OCI-LY7 (cell line): Measurements from ENCODE around the gene RAB31. TPM values are rescaled to one million over a fixed set of nuclear protein-coding genes. Genes with fewer than 3 reads are reported as not detected.

Experiments
- BruUV-seq: library from RNA; stranded (reverse); fragments of 400-500 nt; replicated peaks from 2 replicates; lab custom pipeline; 2021; lab: Mats Ljungman, UMichigan
- CTCF ChIA-PET: fragments of 300-600 bp; sonication (Branson Sonifier 250); formaldehyde crosslinking; loops from one replicate; lab custom pipeline; 2022; ENCODE audit warnings: antibody characterized with exemption; ENCODE audit not compliant: unreplicated experiment; lab: Charles Lee
- POLR2A ChIA-PET: fragments of 300-600 bp; sonication (Branson Sonifier 250); formaldehyde crosslinking; loops from one replicate; lab custom pipeline; 2022; ENCODE audit warnings: antibody characterized with exemption; lab: Charles Lee
- DNase-seq: peaks from one replicate; pipeline ENCODE4 v3.0.0-alpha.2; 2015; ENCODE audit warnings: low spot score
- H2AFZ ChIP-seq: fragments of 200-600 bp; sonication (generic), shearing (Covaris generic); 2 replicates; pipeline ENCODE4 v1.6.1; 2014; ENCODE audit warnings: mild to moderate bottlenecking, antibody characterized with exemption, low read length, moderate library complexity
- H3K27ac ChIP-seq: fragments of 200-600 bp; sonication (generic); 2 replicates; pipeline ENCODE4 v1.5.1; 2014; ENCODE audit warnings: mixed run types, low read depth, mild to moderate bottlenecking, moderate library complexity, low read length, inconsistent platforms; ENCODE audit not compliant: poor library complexity, severe bottlenecking
- H3K36me3 ChIP-seq: fragments of 200-600 bp; sonication (generic); 2 replicates; pipeline ENCODE4 v1.6.1; 2014; ENCODE audit warnings: mild to moderate bottlenecking, antibody characterized with exemption, low read length, moderate library complexity, mixed read lengths; ENCODE audit not compliant: insufficient read depth
- H3K4me1 ChIP-seq: fragments of 200-600 bp; sonication (generic); 2 replicates; pipeline ENCODE4 v1.5.1; 2014; ENCODE audit warnings: mild to moderate bottlenecking, low read length; ENCODE audit not compliant: insufficient read depth, poor library complexity, severe bottlenecking
- H3K4me2 ChIP-seq: fragments of 200-600 bp; sonication (generic); 2 replicates; pipeline ENCODE4 v1.6.1; 2014; ENCODE audit warnings: mild to moderate bottlenecking, low read length
- H3K4me3 ChIP-seq: fragments of 200-600 bp; sonication (generic); 2 replicates; pipeline ENCODE4 v1.5.1; 2014; ENCODE audit warnings: mild to moderate bottlenecking, low read depth, low read length; ENCODE audit not compliant: poor library complexity, severe bottlenecking
- H3K79me2 ChIP-seq: fragments of 200-600 bp; sonication (generic); 2 replicates; pipeline ENCODE4 v1.6.1; 2016; ENCODE audit warnings: low read depth, mild to moderate bottlenecking, low read length, moderate library complexity, mixed read lengths; ENCODE audit not compliant: insufficient read depth
- H3K9me2 ChIP-seq: fragments of 200-600 bp; sonication (generic); 2 replicates; pipeline ENCODE4 v1.6.1; 2016; ENCODE audit warnings: mild to moderate bottlenecking, low read length, mixed read lengths; ENCODE audit not compliant: insufficient read depth
- H3K9me3 ChIP-seq: fragments of 200-600 bp; sonication (generic); 2 replicates; pipeline ENCODE4 v1.6.1; 2014; ENCODE audit warnings: mild to moderate bottlenecking, mixed run types, low read length, mixed read lengths
- H4K20me1 ChIP-seq: fragments of 200-600 bp; sonication (generic); 2 replicates; pipeline ENCODE4 v1.6.1; 2014; ENCODE audit warnings: mild to moderate bottlenecking, antibody characterized with exemption, low read length, moderate library complexity, mixed read lengths; ENCODE audit not compliant: insufficient read depth
- EZH2phosphoT487 ChIP-seq: fragments of 200-600 bp; sonication (generic); IDR thresholded peaks from 2 replicates; pipeline ENCODE4 v1.6.1; 2018; ENCODE audit warnings: low read depth, borderline replicate concordance, mild to moderate bottlenecking, mixed run types, antibody characterized with exemption, low read length, moderate library complexity, mixed read lengths
- intact Hi-C: fragments of 100-400 bp; cut with micrococcal nuclease; formaldehyde crosslinking; loops from one replicate; pipeline ENCODE4 v1.10.0; 2022; ENCODE audit not compliant: unreplicated experiment
- total RNA-seq, 2 experiments: library from RNA; depleted of rRNA in 1 of 2; stranded (reverse); fragments of >200 nt in 1 of 2; shearing (Covaris generic) in 1 of 2; gene quantifications; 2 replicates each; pipeline ENCODE4 v1.2.3, GENCODE V29; 2014 to 2022
- TF ChIP-seq, protein P1 (sequence below): fragments of 200-600 bp; sonication (generic); conservative IDR thresholded peaks from 2 replicates; pipeline ENCODE4 v1.5.1; 2014; ENCODE audit warnings: mild to moderate bottlenecking, antibody characterized with exemption, low read length, moderate library complexity, mixed read lengths

Gene RAB31
- total RNA-seq, 2 experiments from 2014 or later, result not detected

DNA sequence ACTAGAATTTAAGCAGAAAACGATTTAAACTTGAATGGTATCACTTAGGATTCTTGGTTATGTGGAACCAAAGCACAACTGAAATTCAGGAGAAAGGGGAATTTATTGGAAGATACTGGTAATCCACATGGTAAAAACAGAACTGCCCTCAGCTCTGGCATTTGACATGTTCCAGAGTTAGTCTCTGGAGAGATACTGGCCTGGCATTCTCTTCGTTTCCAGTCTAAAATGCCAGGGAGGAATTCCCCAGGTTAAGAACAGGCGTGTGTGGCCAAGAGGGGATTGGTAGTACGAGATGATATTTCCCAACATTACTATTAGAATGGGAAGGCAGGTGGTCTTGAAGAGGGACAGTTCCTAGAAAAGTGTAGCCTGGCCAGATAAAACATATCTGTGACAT lies 109.2 kb downstream of the RAB31 start:
- Histone ChIP-seq H3K79me2 (no peaks in the 10 kb centered on the region), H3K4me1 (no peaks in the 10 kb centered on the region), H3K4me2 (no peak overlapping the region), H3K36me3 (no peaks in the 10 kb centered on the region), H4K20me1 (no peaks in the 10 kb centered on the region), H3K9me2 (no peaks in the 10 kb centered on the region), H3K4me3 (no peak overlapping the region), H3K27ac (no peak overlapping the region), H3K9me3 (no peaks in the 10 kb centered on the region), H2AFZ (no peak overlapping the region)
- no TSS peak for BruUV-seq
- no peak for DNase-seq
- TF ChIP-seq EZH2phosphoT487, result no peak
- TF ChIP-seq, protein P1, sequence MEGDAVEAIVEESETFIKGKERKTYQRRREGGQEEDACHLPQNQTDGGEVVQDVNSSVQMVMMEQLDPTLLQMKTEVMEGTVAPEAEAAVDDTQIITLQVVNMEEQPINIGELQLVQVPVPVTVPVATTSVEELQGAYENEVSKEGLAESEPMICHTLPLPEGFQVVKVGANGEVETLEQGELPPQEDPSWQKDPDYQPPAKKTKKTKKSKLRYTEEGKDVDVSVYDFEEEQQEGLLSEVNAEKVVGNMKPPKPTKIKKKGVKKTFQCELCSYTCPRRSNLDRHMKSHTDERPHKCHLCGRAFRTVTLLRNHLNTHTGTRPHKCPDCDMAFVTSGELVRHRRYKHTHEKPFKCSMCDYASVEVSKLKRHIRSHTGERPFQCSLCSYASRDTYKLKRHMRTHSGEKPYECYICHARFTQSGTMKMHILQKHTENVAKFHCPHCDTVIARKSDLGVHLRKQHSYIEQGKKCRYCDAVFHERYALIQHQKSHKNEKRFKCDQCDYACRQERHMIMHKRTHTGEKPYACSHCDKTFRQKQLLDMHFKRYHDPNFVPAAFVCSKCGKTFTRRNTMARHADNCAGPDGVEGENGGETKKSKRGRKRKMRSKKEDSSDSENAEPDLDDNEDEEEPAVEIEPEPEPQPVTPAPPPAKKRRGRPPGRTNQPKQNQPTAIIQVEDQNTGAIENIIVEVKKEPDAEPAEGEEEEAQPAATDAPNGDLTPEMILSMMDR, result no peak
- CTCF ChIA-PET, result no interaction called here
- intact Hi-C loops, result no loop called here
- POLR2A ChIA-PET, result no interaction called here

DNA sequence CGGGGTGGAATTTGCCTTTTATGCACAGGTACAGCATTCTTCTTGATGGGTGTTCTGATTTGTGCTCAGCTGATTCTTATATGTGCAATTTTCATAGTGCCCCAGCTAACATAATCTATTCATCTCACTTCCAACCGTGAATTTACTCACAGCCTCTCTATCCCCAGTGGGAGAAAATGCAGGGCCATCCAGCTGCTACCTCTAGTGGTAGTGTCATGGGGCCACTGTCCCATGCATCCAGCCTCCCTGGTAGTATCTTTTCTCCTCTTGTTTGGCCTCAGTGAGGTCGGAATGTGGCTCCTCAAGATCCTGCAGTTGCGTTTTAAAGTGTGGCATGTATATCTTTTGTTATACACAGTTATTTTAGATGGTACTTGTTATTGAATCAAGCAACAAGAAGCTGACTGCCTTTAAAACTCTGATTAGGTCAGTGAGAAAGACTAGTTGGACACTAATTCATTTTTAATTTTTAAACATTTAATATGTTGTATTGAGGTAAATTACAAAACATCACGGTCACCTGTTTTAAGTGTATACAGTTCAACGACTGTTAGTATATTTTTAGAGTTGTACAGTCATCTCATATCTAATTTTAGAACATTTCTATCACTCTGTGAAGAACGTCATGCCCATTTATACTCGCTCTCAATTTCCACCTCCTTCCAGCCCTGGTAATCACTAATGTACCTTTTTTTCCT lies 109.8 kb downstream of the RAB31 start:
- no peak for DNase-seq
- Histone ChIP-seq H3K79me2 (no peaks in the 10 kb centered on the region), H3K4me2 (no peak overlapping the region), H3K9me2 (no peaks in the 10 kb centered on the region), H3K9me3 (no peaks in the 10 kb centered on the region), H3K27ac (no peak overlapping the region), H3K4me1 (no peaks in the 10 kb centered on the region), H4K20me1 (no peaks in the 10 kb centered on the region), H3K4me3 (no peak overlapping the region), H2AFZ (no peak overlapping the region), H3K36me3 (no peaks in the 10 kb centered on the region)
- BruUV-seq, result no TSS peak
- POLR2A ChIA-PET, result no interaction called here
- intact Hi-C loops, result no loop called here
- TF ChIP-seq EZH2phosphoT487, result no peak
- TF ChIP-seq, protein P1, result no peak
- CTCF ChIA-PET, result no interaction called here

DNA sequence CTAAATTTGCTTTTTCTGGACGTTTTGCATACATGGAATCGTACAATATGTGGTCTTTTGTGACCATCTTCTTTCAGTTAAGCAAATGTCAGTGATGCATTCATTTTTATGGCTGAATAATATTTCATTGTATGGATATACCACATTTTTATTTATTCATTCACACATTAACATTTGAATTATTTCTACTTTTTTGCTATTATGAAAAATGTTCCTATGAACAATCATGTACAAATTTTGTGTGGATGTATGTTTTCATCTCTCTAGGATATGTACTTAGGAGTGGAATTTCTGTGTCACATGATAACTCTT lies 110.3 kb downstream of the RAB31 start:
- Histone ChIP-seq H3K79me2 (no peaks in the 10 kb centered on the region), H3K27ac (no peak overlapping the region), H3K4me1 (no peaks in the 10 kb centered on the region), H4K20me1 (no peaks in the 10 kb centered on the region), H3K4me3 (no peak overlapping the region), H3K9me3 (no peaks in the 10 kb centered on the region), H3K9me2 (no peaks in the 10 kb centered on the region), H2AFZ (no peak overlapping the region), H3K4me2 (no peak overlapping the region), H3K36me3 (no peaks in the 10 kb centered on the region)
- TF ChIP-seq, protein P1, result no peak
- TF ChIP-seq EZH2phosphoT487, result no peak
- intact Hi-C loops, result no loop called here
- ChIA-PET CTCF (no interaction called here), POLR2A (no interaction called here)
- no peak for DNase-seq
- BruUV-seq, result no TSS peak
